Medulla oblongata (tissue), 1 donor: ENCODE data around the gene TTC16.

Source experiments
- DNase-seq: peaks from one replicate; pipeline ENCODE4 v3.0.0-alpha.2; 2015; ENCODE audit errors: extremely low spot score

Gene TTC16

GRCh38 chr9:127698386-127698785 is 17.5 kb upstream of the TTC16 start:
- DNase-seq = no peak

GRCh38 chr9:127698985-127699670 is 16.8 kb upstream of the TTC16 start:
- peak; percentile 99 for DNase-seq

GRCh38 chr9:127700140-127700539 is 15.7 kb upstream of the TTC16 start:
- no peak for DNase-seq

GRCh38 chr9:127700594-127701255 is 15.2 kb upstream of the TTC16 start:
- DNase-seq = no peak

- no peak for DNase-seq
These were observed 12.5 kb upstream of the TTC16 start for GRCh38 chr9:127703289-127703946.

GRCh38 chr9:127705577-127706379 is 10.1 kb upstream of the TTC16 start:
- DNase-seq = no peak

- DNase-seq = no peak
These were observed 9.0 kb upstream of the TTC16 start, which contains the start of gene CFAP157 for GRCh38 chr9:127706836-127707241. TSS of gene CFAP157 (plus strand) at chr9:127706988. CDS start at chr9:127707032, 44 bp downstream.

GRCh38 chr9:127707766-127708165 is 8.1 kb upstream of the TTC16 start:
- no peak for DNase-seq

- DNase-seq = no peak
These were observed 6.8 kb upstream of the TTC16 start for GRCh38 chr9:127708952-127709587.

- DNase-seq = no peak
These were observed 5.6 kb upstream of the TTC16 start for GRCh38 chr9:127710204-127710783.

- no peak for DNase-seq
These were observed 4.6 kb upstream of the TTC16 start for GRCh38 chr9:127711226-127711701.

GRCh38 chr9:127711831-127712274 is 4.0 kb upstream of the TTC16 start:
- no peak for DNase-seq

GRCh38 chr9:127712371-127712770 is 3.5 kb upstream of the TTC16 start:
- no peak for DNase-seq

GRCh38 chr9:127712867-127713266 is 3.0 kb upstream of the TTC16 start:
- no peak for DNase-seq

GRCh38 chr9:127714020-127714750 is 1.7 kb upstream of the TTC16 start:
- DNase-seq = no peak

GRCh38 chr9:127714951-127715469 is 869 bp upstream of the TTC16 start:
- DNase-seq = no peak

GRCh38 chr9:127716412-127716811 is 533 bp downstream of the TTC16 start:
- no peak for DNase-seq

GRCh38 chr9:127717766-127718165 is 1.9 kb downstream of the TTC16 start:
- peak; percentile 69 for DNase-seq

- no peak for DNase-seq
These were observed 4.4 kb downstream of the TTC16 start for GRCh38 chr9:127720031-127720864.
